MG63 (cell line): Measurements from ENCODE around the gene SYK. TPM values are rescaled to one million over a fixed set of nuclear protein-coding genes. Genes with fewer than 3 reads are reported as not detected.

Source experiments
- DNase-seq: peaks from one replicate; pipeline ENCODE4 v3.0.0-alpha.2; 2020
- H3K27me3 ChIP-seq: fragments of 250-450 bp; sonication (Bioruptor Pico); 2 replicates; pipeline ENCODE4 v1.5.1; 2020; ENCODE audit warnings: mild to moderate bottlenecking, moderate library complexity
- H3K36me3 ChIP-seq: fragments of 250-450 bp; sonication (Bioruptor Pico); 2 replicates; pipeline ENCODE4 v1.5.1; 2020; ENCODE audit warnings: mild to moderate bottlenecking, moderate library complexity
- H3K4me3 ChIP-seq: fragments of 250-450 bp; sonication (Bioruptor Pico); 2 replicates; pipeline ENCODE4 v1.5.1; 2020; ENCODE audit warnings: mild to moderate bottlenecking, moderate library complexity
- H3K9me3 ChIP-seq: fragments of 250-450 bp; sonication (Bioruptor Pico); 2 replicates; pipeline ENCODE4 v1.5.1; 2020; ENCODE audit warnings: mild to moderate bottlenecking, moderate library complexity
- total RNA-seq: library from RNA; depleted of rRNA; stranded (reverse); fragments of >200 nt; shearing (Covaris generic); gene quantifications from 2 replicates; pipeline ENCODE4 v1.2.3, GENCODE V29; 2014; ENCODE audit warnings: low replicate concordance

Gene SYK
- total RNA-seq, 1 experiment from 2014 or later = 7.9 TPM

DNA sequence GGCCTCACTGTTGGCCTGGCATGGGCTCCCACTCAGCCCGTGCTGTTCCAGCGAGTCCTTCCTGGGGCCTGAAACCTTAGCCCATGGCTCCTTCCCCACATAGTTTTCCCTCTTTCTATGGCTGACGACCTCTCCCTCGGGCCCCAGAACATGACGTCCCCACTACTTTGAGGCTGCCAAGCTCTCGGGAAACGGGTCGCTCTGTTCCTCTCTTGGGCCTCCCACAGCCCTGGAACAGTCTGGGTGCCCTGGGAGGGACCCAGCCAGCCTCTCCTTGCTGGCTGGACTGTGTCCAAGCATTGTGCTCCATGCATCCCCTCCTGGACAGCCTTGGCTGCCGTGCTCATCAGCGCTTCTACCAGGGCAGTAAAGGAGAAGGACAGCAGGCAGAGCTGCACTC is 118.3 kb downstream of the SYK start:
- Histone ChIP-seq H3K27me3 (no peaks in the 10 kb centered on the region), H3K9me3 (no peaks in the 10 kb centered on the region), H3K36me3 (no peaks in the 10 kb centered on the region), H3K4me3 (no peak overlapping the region)
- DNase-seq = no peak

DNA sequence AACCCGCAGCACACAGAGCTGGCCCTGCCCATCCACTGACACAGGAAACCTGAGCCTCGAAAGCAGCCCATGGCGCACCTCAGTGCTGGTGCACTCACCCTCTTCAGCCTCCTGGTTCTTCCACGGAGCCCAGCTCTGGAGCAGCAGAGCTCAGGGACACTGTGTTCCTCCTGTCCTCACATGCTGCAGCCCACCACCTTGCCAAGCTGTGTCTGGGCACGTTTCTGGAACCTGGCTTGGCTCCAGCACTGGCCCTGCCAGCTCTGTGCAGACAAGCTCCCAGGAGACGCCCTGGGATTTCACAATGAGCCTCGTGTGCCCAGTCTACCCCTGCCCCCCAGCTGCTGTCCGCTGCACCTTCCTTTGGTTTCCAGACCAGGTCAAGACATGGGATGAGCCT is 119.5 kb downstream of the SYK start:
- H3K27me3 ChIP-seq = no peaks in the 10 kb centered on the region
- H3K9me3 ChIP-seq = no peaks in the 10 kb centered on the region
- no peaks in the 10 kb centered on the region for H3K36me3 ChIP-seq
- peak; percentile 16 for DNase-seq
- no peak overlapping the region for H3K4me3 ChIP-seq

DNA sequence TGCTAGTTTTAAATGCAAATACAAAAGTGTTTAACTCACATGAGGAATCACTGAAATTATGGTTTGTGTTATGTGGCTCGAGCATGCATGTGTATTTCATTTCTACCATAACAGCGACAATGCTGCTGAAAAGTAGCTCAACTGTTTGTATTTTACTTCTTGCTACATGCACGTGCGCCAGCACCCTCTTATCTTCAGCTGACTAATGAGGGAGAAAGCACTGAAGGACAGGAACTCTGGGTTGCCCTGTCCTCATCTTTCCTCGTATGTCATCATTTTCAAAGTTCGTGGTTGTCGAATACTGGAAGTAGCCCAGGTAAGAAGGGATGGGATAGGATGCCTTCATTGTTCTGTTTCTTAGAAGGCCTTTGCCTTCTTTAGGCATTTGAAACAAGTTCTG is 120.3 kb downstream of the SYK start:
- Histone ChIP-seq H3K27me3 (no peaks in the 10 kb centered on the region), H3K9me3 (no peaks in the 10 kb centered on the region), H3K36me3 (no peaks in the 10 kb centered on the region), H3K4me3 (no peak overlapping the region)
- no peak for DNase-seq

DNA sequence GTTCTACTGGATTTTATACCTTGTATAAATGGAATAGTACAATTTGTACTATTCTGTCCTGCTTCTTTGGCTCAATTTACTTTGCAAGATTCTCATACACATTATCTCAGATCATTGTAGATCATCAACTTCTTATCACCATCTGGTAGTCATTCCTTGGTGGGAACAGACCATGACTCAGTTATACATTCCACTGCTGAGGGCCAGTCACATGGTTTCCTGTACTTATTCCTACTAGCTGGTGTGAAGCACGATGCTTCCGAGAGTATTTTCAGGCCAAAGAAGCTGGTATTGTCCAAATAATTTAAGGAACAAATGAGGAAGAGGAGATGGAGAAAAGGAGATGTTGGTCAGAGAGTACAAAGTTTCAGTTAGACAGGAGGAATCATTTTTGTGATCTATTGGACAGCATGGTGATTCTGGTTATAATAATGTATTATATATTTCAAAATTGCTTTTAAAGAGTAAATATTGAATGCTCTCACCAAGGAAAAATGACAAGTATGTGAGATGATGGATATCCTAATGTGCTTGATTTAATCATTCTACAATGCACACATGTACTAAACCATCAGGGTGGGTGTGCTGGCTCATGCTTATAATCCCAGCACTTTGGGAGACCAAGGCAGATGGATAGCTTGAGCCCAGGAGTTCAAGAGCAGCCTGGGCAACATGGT is 124.1 kb downstream of the SYK start:
- DNase-seq = no peak
- Histone ChIP-seq H3K36me3 (no peaks in the 10 kb centered on the region), H3K4me3 (no peak overlapping the region), H3K27me3 (no peaks in the 10 kb centered on the region), H3K9me3 (no peaks in the 10 kb centered on the region)

DNA sequence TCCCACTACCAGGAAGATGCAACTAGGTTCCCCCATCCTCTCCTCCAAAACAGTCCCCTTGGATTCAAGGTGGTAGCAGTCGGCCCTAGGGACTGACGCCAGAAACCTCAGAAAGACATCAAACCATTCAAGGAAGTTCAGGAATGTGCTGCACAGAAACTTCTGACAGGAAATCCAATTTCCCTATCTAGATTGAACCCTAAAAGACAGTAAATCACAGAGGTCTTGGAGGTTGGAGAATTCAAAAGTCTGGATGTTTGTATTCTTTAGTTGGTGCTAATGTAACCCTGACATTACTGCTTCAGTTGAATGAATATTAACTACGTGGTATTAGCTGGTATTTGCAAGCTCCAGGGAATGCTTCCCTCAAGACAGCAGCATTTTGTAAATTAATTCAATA is 125.3 kb downstream of the SYK start:
- no peaks in the 10 kb centered on the region for H3K27me3 ChIP-seq
- no peak for DNase-seq
- no peak overlapping the region for H3K4me3 ChIP-seq

DNA sequence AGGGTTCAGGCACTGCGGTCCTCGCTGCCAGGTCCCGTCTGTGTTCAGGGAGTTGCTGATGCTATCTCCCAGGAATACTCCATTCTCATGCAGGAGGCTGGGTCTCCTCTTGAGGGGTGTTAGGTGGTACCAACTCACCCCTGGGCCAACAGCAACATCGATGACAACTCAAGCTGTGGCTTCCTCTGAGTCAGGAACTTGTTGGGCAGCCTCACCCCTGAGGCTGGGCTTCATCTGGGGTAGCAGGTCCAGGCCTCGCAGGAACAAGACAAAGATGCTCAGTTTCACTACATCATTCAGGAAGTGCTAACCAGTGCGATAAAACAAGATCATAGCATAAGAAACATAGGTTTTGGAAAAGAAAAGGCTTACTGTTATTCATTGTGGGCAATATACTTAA is 125.9 kb downstream of the SYK start:
- no peak overlapping the region for H3K4me3 ChIP-seq

More for the DNA sequence above, 125.3 kb downstream of the SYK start:
- Histone ChIP-seq H3K9me3 (no peaks in the 10 kb centered on the region), H3K36me3 (no peaks in the 10 kb centered on the region)

DNA sequence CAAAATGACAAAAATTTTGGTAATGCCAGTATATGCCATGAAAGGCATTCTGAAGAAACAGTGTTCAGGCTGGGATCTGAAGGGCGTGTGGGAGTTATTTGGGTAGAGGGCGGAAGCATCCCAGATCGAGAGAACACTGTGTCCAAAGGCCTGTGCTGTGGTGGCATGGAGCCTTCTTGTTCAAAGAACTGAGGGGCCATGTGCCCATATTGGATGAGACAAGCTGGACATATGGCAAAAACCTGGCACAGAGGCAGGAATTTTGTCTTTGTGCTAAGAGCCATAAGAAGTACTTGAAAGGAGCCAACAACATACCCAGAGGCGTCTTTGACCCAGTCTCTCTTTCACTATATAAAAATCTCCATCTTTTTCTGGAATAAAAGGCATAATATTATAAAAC is 128.0 kb downstream of the SYK start:
- no peaks in the 10 kb centered on the region for H3K27me3 ChIP-seq
- no peaks in the 10 kb centered on the region for H3K9me3 ChIP-seq
- H3K36me3 ChIP-seq = no peaks in the 10 kb centered on the region
- DNase-seq = no peak
- no peak overlapping the region for H3K4me3 ChIP-seq

More for the DNA sequence above, 125.9 kb downstream of the SYK start:
- Histone ChIP-seq H3K36me3 (no peaks in the 10 kb centered on the region), H3K27me3 (no peaks in the 10 kb centered on the region), H3K9me3 (no peaks in the 10 kb centered on the region)
- no peak for DNase-seq

DNA sequence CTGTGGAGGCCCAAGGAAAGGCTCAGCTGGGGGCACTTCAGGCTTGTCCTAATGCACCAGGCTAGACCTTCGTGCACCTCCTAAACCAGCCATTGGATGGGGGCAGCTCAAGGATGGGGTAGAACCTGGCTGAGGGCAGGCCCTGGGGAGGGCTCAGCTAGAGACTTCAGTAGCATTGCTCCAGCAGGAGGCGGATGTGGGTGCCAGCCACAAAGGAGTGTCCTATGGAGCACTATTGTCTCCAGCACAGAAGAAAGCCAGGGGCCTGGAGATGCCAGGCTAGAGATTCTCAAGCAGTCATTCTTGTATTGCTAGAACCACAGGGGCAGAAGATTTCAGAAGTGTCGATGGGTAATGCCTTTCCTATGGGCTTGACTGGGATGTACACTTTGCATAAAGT is 131.8 kb downstream of the SYK start:
- Histone ChIP-seq H3K27me3 (no peaks in the 10 kb centered on the region), H3K4me3 (no peak overlapping the region), H3K36me3 (no peaks in the 10 kb centered on the region), H3K9me3 (no peaks in the 10 kb centered on the region)
- DNase-seq = no peak

DNA sequence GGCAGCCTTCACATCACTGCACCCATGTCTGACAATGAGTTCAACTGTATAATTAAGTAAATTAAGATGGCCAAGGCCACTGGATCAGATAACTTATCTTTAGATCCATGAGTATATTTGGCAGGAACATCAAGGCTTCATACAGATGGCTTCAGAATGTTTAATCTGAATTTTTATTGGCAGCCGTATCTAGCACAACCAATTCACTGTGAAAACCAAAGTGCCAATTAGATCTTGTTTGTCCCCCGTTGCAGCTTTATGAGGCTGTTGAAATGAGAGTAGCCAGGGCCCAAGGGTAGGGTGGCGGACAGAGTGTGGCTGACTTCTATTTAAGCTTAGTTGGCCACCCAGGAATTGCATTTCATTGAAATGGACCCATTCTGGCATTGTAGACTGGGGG is 137.7 kb downstream of the SYK start:
- H3K27me3 ChIP-seq = no peaks in the 10 kb centered on the region
- no peaks in the 10 kb centered on the region for H3K36me3 ChIP-seq
- H3K9me3 ChIP-seq = no peaks in the 10 kb centered on the region
- no peak for DNase-seq
- no peak overlapping the region for H3K4me3 ChIP-seq

DNA sequence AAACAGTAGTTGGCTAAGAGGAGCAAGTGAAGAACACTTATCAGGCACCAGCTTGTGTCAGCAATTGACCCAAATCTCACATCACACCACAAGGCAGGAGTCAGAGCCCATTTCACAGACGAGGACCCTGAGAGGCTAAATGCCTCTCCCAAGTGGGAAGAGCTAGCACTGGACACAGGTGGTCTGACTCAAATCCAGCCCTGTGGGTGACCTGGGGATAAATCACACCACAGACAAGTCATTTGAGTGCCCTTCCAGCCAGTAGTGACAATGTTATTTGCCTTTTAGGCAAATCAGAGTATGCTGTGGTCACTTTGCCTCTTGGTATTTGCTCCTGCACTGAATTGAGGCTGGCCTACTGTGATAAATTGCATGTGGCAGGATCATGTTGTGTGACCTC is 138.7 kb downstream of the SYK start:
- Histone ChIP-seq H3K4me3 (no peak overlapping the region), H3K27me3 (no peaks in the 10 kb centered on the region), H3K36me3 (no peaks in the 10 kb centered on the region), H3K9me3 (no peaks in the 10 kb centered on the region)
- DNase-seq = no peak

DNA sequence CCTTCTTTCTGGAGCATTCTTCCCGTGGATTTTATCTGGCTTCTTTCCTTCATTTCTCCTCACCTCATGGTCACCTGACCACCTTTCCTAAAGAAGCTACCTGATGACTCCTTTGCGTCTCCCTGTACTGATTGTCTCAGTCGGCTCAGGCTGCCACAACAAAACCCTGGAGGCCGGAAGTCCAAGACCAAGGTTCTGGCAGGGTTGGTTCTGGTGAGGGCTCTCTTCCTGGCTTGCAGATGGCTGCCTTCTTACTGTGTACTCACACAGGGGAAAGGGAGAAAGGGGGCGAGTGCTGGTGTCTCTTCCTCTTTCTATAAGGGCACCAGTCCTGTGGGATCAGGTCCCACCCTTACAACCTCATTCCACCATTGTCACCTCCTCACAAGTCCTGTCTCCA is 140.0 kb downstream of the SYK start:
- no peaks in the 10 kb centered on the region for H3K27me3 ChIP-seq
- H3K4me3 ChIP-seq = no peak overlapping the region
- no peaks in the 10 kb centered on the region for H3K36me3 ChIP-seq
- H3K9me3 ChIP-seq = no peaks in the 10 kb centered on the region
- no peak for DNase-seq

DNA sequence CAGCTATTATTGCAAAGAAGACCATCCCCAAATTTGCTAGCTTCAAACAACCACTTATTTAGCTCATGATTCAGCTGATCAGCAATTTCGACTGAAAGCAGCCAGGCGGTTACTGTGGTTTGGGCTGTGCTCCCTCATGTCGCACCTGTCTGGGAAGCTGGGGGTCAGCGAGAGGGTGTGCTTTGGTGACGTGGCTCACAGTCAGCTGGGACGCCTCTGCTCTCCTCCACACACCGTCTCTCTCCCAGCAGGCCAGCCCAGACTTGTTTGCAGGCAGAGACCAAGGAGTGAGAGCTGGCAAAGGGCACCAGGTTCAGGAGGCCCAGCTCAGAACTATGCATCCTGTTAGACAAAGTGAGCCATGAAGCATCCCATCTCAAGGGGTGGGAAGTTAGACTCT is 140.9 kb downstream of the SYK start:
- Histone ChIP-seq H3K27me3 (no peaks in the 10 kb centered on the region), H3K9me3 (no peaks in the 10 kb centered on the region), H3K4me3 (no peak overlapping the region), H3K36me3 (no peaks in the 10 kb centered on the region)
- DNase-seq = no peak

DNA sequence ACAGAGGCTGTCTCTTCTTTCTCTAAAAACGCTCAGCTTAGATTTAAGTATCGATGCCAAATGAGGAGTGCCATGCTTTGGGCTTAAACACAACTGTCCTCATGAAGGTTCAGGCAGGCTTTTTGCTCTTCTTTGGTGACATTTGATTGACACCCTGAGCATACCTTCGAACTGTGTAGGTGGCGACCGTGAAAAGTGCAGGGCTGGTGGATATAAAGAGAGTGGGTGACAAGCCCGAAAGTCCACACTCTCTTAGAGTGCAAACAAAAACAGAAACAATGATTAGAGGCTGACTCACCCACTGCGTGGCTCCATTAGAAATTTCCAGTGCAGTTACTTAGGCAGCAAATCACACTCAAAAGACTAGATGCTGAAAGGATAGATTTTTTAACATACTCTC is 141.7 kb downstream of the SYK start:
- no peaks in the 10 kb centered on the region for H3K36me3 ChIP-seq

DNA sequence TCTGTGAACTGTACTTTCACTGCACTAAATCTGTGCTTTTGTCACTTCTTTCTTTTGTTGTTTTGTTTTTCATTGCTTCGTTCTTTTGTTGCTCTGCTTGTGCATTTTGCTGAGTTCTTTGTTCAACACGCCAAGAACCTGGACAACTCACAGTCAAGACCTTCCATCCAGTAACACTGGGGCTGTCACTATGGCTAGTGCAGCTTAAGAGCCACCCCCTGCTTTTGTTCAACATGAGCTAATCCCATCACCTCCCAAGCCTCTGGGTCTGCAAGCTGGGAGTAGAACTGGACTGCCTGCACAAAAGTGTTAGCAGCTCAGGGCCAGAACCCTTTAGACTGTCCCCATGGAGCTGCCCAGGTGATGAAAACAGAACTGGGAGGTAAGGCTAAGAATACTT is 143.7 kb downstream of the SYK start:
- H3K36me3 ChIP-seq = no peaks in the 10 kb centered on the region

More for the DNA sequence above, 141.7 kb downstream of the SYK start:
- Histone ChIP-seq H3K4me3 (no peak overlapping the region), H3K27me3 (no peaks in the 10 kb centered on the region), H3K9me3 (no peaks in the 10 kb centered on the region)
- DNase-seq = no peak

DNA sequence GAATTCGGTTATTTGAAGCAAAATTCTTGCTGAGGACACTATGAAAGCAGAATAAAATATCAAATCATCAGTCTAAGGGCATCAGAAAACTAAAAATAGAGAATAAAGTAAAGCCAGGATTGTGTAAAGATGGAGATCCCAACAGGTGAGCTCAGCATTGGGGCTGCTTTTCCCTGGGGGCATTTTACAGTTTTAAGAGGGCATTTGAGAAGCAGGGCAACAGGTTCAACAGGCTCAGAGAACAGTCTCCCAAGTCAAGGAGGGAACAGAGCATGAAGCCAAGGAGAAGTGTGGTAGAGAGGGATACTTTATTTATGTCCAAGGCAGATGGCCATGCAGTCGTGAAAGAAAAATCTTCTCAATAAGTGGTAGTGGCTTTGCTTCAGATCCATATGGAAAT is 145.4 kb downstream of the SYK start:
- H3K4me3 ChIP-seq = no peak overlapping the region
- no peaks in the 10 kb centered on the region for H3K9me3 ChIP-seq
- H3K27me3 ChIP-seq = no peaks in the 10 kb centered on the region
- DNase-seq = no peak
- H3K36me3 ChIP-seq = no peaks in the 10 kb centered on the region

More for the DNA sequence above, 143.7 kb downstream of the SYK start:
- no peaks in the 10 kb centered on the region for H3K9me3 ChIP-seq
- DNase-seq = no peak
- no peak overlapping the region for H3K4me3 ChIP-seq
- H3K27me3 ChIP-seq = no peaks in the 10 kb centered on the region
